22Rv1 (cell line): ENCODE results near the gene TRIM37.

Experiments used
- CTCF ChIP-seq: fragments of 450-650 bp; IDR thresholded peaks from 2 replicates; pipeline ENCODE4 v1.5.1; 2017; ENCODE audit warnings: mild to moderate bottlenecking
- ZFX ChIP-seq: fragments of 450-650 bp; IDR thresholded peaks from 2 replicates; pipeline ENCODE4 v1.6.1; 2017; ENCODE audit warnings: antibody characterized with exemption, borderline replicate concordance

DNA sequence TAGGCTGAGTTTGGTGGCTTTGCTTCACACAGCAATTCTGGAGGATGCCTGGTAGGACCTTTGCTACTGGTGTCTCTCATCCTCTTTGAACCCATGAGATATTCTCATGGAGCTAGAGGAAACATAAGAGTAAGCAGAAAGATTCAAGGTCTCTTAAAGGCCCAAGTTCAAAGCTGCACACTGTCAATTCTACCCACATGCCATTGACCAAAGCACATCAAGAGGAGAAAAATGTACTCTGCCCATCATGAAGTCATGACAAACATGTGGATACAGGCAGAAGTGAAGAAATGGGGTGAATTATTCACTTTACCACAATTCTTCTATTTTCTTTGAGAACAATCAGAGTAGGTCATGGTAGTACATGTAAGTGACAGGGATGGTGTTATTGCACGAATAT lies 35.2 kb upstream of the TRIM37 start:
- no peak for TF ChIP-seq CTCF
- TF ChIP-seq ZFX = no peak
